ENCODE data around the gene SYNPO2L.
"Not testable (repeated sequence)": the region's sequence is repeated elsewhere in the genome, so short reads cannot be mapped to it uniquely, and the experiment has no call there.

The SYNPO2L gene

GRCh38 chr10:73664156-73665040 is 8.6 kb upstream of the SYNPO2L start:
- not testable (repeated sequence) for H3K36me3 ChIP-seq (ENCODE audit: control insufficient read depth in 1 of 2, insufficient read depth in 2 of 2, low read length in 2 of 2); H3K27ac ChIP-seq (ENCODE audit: low read length); H3K27me3 ChIP-seq (ENCODE audit: low read depth, low read length); H3K9me3 ChIP-seq (ENCODE audit: control insufficient read depth in 1 of 2, low read length in 2 of 2); H3K4me3 ChIP-seq (ENCODE audit: low read depth in 1 of 2, low read length in 2 of 2); H3K4me1 ChIP-seq (ENCODE audit: control insufficient read depth in 1 of 2, insufficient read depth in 2 of 2, low read length in 2 of 2)

- not testable (repeated sequence) for H3K9me3 ChIP-seq (ENCODE audit: control insufficient read depth in 1 of 2, low read length in 2 of 2); H3K36me3 ChIP-seq (ENCODE audit: control insufficient read depth in 1 of 2, insufficient read depth in 2 of 2, low read length in 2 of 2); H3K4me1 ChIP-seq (ENCODE audit: control insufficient read depth in 1 of 2, insufficient read depth in 2 of 2, low read length in 2 of 2); H3K27me3 ChIP-seq (ENCODE audit: low read depth, low read length); H3K4me3 ChIP-seq (ENCODE audit: low read depth in 1 of 2, low read length in 2 of 2); H3K27ac ChIP-seq (ENCODE audit: low read length)
Observed at GRCh38 chr10:73663621-73664020, 7.8 kb upstream of the SYNPO2L start.

GRCh38 chr10:73662705-73663104 is 6.9 kb upstream of the SYNPO2L start:
- H3K9me3 ChIP-seq (ENCODE audit: control insufficient read depth in 1 of 2, low read length in 2 of 2); H3K27me3 ChIP-seq (ENCODE audit: low read depth, low read length); H3K27ac ChIP-seq (ENCODE audit: low read length); H3K4me1 ChIP-seq (ENCODE audit: control insufficient read depth in 1 of 2, insufficient read depth in 2 of 2, low read length in 2 of 2); H3K4me3 ChIP-seq (ENCODE audit: low read depth in 1 of 2, low read length in 2 of 2); H3K36me3 ChIP-seq (ENCODE audit: control insufficient read depth in 1 of 2, insufficient read depth in 2 of 2, low read length in 2 of 2): not testable (repeated sequence)

GRCh38 chr10:73655257-73655989 is 406 bp downstream of the SYNPO2L start:
- Histone ChIP-seq H3K27ac (ENCODE audit: low read length) (no peak overlapping the region), H3K36me3 (ENCODE audit: control insufficient read depth in 1 of 2, insufficient read depth in 2 of 2, low read length in 2 of 2) (no peaks in the 10 kb centered on the region), H3K9me3 (ENCODE audit: control insufficient read depth in 1 of 2, low read length in 2 of 2) (no peaks in the 10 kb centered on the region), H3K4me1 (ENCODE audit: control insufficient read depth in 1 of 2, insufficient read depth in 2 of 2, low read length in 2 of 2) (peaks cover 0 to 18% of the 10 kb centered on the region in 2 donors), H3K27me3 (ENCODE audit: low read depth, low read length) (no peaks in the 10 kb centered on the region), H3K4me3 (ENCODE audit: low read depth in 1 of 2, low read length in 2 of 2) (no peak overlapping the region)

GRCh38 chr10:73653701-73654100 is 2.1 kb downstream of the SYNPO2L start:
- Histone ChIP-seq H3K4me1 (ENCODE audit: control insufficient read depth in 1 of 2, insufficient read depth in 2 of 2, low read length in 2 of 2) (peaks cover 0 to 23% of the 10 kb centered on the region in 2 donors), H3K27me3 (ENCODE audit: low read depth, low read length) (no peaks in the 10 kb centered on the region), H3K27ac (ENCODE audit: low read length) (no peak overlapping the region), H3K9me3 (ENCODE audit: control insufficient read depth in 1 of 2, low read length in 2 of 2) (no peaks in the 10 kb centered on the region), H3K36me3 (ENCODE audit: control insufficient read depth in 1 of 2, insufficient read depth in 2 of 2, low read length in 2 of 2) (no peaks in the 10 kb centered on the region), H3K4me3 (ENCODE audit: low read depth in 1 of 2, low read length in 2 of 2) (no peak overlapping the region)

- Histone ChIP-seq H3K9me3 (ENCODE audit: control insufficient read depth in 1 of 2, low read length in 2 of 2) (no peaks in the 10 kb centered on the region), H3K4me1 (ENCODE audit: control insufficient read depth in 1 of 2, insufficient read depth in 2 of 2, low read length in 2 of 2) (peaks cover 0 to 28% of the 10 kb centered on the region in 2 donors), H3K27ac (ENCODE audit: low read length) (no peak overlapping the region), H3K4me3 (ENCODE audit: low read depth in 1 of 2, low read length in 2 of 2) (no peak overlapping the region), H3K27me3 (ENCODE audit: low read depth, low read length) (no peaks in the 10 kb centered on the region), H3K36me3 (ENCODE audit: control insufficient read depth in 1 of 2, insufficient read depth in 2 of 2, low read length in 2 of 2) (no peaks in the 10 kb centered on the region)
Observed at GRCh38 chr10:73653195-73653594, 2.6 kb downstream of the SYNPO2L start.

GRCh38 chr10:73650537-73651331 is 5.1 kb downstream of the SYNPO2L start:
- H3K4me3 ChIP-seq (ENCODE audit: low read depth in 1 of 2, low read length in 2 of 2) = no peak overlapping the region
- peak overlapping the region; percentile 32 for H3K27ac ChIP-seq (ENCODE audit: low read length)
- no peaks in the 10 kb centered on the region for H3K27me3 ChIP-seq (ENCODE audit: low read depth, low read length)
- H3K36me3 ChIP-seq (ENCODE audit: control insufficient read depth in 1 of 2, insufficient read depth in 2 of 2, low read length in 2 of 2) = no peaks in the 10 kb centered on the region
- peaks cover 0 to 29% of the 10 kb centered on the region in 2 donors for H3K4me1 ChIP-seq (ENCODE audit: control insufficient read depth in 1 of 2, insufficient read depth in 2 of 2, low read length in 2 of 2)
- H3K9me3 ChIP-seq (ENCODE audit: control insufficient read depth in 1 of 2, low read length in 2 of 2) = no peaks in the 10 kb centered on the region

- Histone ChIP-seq H3K36me3 (ENCODE audit: control insufficient read depth in 1 of 2, insufficient read depth in 2 of 2, low read length in 2 of 2) (no peaks in the 10 kb centered on the region), H3K27me3 (ENCODE audit: low read depth, low read length) (no peaks in the 10 kb centered on the region), H3K4me3 (ENCODE audit: low read depth in 1 of 2, low read length in 2 of 2) (no peak overlapping the region), H3K27ac (ENCODE audit: low read length) (peak overlapping the region; percentile 32), H3K4me1 (ENCODE audit: control insufficient read depth in 1 of 2, insufficient read depth in 2 of 2, low read length in 2 of 2) (peaks cover 0 to 24% of the 10 kb centered on the region in 2 donors), H3K9me3 (ENCODE audit: control insufficient read depth in 1 of 2, low read length in 2 of 2) (no peaks in the 10 kb centered on the region)
Observed at GRCh38 chr10:73649876-73650536, 5.8 kb downstream of the SYNPO2L start.

- Histone ChIP-seq H3K27ac (ENCODE audit: low read length) (no peak overlapping the region), H3K4me1 (ENCODE audit: control insufficient read depth in 1 of 2, insufficient read depth in 2 of 2, low read length in 2 of 2) (peaks cover 0 to 24% of the 10 kb centered on the region in 2 donors), H3K4me3 (ENCODE audit: low read depth in 1 of 2, low read length in 2 of 2) (peak overlapping the region in 1 of 2 donors; percentile 93), H3K27me3 (ENCODE audit: low read depth, low read length) (no peaks in the 10 kb centered on the region), H3K9me3 (ENCODE audit: control insufficient read depth in 1 of 2, low read length in 2 of 2) (no peaks in the 10 kb centered on the region), H3K36me3 (ENCODE audit: control insufficient read depth in 1 of 2, insufficient read depth in 2 of 2, low read length in 2 of 2) (no peaks in the 10 kb centered on the region)
Observed at GRCh38 chr10:73648975-73649829, 6.6 kb downstream of the SYNPO2L start.

- peaks cover 0 to 17% of the 10 kb centered on the region in 2 donors for H3K4me1 ChIP-seq (ENCODE audit: control insufficient read depth in 1 of 2, insufficient read depth in 2 of 2, low read length in 2 of 2)
- no peaks in the 10 kb centered on the region for H3K36me3 ChIP-seq (ENCODE audit: control insufficient read depth in 1 of 2, insufficient read depth in 2 of 2, low read length in 2 of 2)
- H3K27ac ChIP-seq (ENCODE audit: low read length) = no peak overlapping the region
- H3K4me3 ChIP-seq (ENCODE audit: low read depth in 1 of 2, low read length in 2 of 2) = peak overlapping the region; percentile 68 to 93
- H3K27me3 ChIP-seq (ENCODE audit: low read depth, low read length) = no peaks in the 10 kb centered on the region
- no peaks in the 10 kb centered on the region for H3K9me3 ChIP-seq (ENCODE audit: control insufficient read depth in 1 of 2, low read length in 2 of 2)
Observed at GRCh38 chr10:73647875-73648651, 7.8 kb downstream of the SYNPO2L start.

All from muscle layer of duodenum (tissue), 2 donors.